Measurements from ENCODE around the gene ILF2.
"Not testable (repeated sequence)": the region's sequence is repeated elsewhere in the genome, so short reads cannot be mapped to it uniquely, and the experiment has no call there.

The ILF2 gene

GRCh38 chr1:153670859-153671627 is at the start of gene ILF2:
Gene ILF2 (minus strand): TSS chr1:153670993. CDS start chr1:153670922, 71 bp downstream.
- DNase-seq: peak; percentile 99

- no peak for DNase-seq
Observed at GRCh38 chr1:153717330-153717729, 46.5 kb upstream of the ILF2 start.

DNA sequence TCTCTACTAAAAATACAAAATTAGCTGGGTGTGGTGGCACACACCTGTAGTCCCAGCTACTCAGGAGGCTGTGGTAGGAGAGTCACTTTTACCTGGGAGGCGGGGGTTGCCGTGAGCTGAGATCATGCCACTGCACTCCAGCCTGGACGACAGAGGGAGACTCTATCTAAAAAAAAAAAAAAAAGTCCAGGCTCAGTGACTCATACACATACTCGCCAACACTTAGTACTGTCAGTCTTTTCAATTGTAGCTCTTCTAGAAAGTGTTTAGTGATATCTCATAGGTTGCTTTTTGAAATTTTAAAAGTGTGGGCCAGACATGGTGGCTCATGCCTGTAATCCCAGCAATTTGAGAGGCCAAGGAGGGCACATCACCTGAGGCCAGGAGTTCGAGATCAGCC is 45.4 kb upstream of the ILF2 start:
- not testable (repeated sequence) for DNase-seq

GRCh38 chr1:153711026-153711425 is 40.2 kb upstream of the ILF2 start:
- no peak for DNase-seq

DNA sequence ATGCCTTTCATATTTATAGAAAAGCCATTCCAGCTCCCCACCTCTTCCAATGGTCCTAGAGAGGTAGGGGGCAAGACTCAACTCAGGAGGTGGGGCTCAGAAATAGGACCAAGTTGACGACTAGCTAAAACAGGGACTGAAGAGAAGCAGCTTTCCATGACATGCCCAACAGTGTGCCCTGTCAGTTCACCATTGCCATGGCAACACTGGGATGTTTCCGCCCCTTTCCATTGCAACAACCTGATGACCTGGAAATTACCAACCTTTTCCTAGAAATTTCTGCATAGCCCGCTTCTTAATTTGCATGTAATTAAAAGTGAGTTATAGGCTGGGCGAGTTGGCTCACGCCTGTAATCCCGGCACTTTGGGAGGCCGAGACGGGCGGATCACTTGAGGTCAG is 34.7 kb upstream of the ILF2 start:
- no peak for DNase-seq

DNA sequence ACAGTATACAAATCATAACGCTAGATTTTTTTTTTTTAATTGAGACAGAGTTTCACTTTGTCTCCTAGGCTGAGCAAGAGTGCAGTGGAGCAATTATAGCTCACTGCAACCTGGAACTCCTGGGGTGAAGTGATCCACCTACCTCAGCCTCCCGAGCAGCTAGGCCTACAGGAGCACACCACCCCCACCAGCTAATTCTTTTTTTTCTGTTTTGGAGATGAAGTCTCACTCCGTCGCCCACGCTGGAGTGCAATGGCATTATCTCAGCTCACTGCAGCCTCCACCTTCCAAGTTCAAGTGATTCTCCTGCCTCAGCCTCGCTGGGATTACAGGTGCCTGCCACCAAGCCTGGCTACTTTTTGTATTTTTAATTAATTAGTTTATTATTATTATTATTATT is 29.0 kb upstream of the ILF2 start:
- no peak for DNase-seq

DNA sequence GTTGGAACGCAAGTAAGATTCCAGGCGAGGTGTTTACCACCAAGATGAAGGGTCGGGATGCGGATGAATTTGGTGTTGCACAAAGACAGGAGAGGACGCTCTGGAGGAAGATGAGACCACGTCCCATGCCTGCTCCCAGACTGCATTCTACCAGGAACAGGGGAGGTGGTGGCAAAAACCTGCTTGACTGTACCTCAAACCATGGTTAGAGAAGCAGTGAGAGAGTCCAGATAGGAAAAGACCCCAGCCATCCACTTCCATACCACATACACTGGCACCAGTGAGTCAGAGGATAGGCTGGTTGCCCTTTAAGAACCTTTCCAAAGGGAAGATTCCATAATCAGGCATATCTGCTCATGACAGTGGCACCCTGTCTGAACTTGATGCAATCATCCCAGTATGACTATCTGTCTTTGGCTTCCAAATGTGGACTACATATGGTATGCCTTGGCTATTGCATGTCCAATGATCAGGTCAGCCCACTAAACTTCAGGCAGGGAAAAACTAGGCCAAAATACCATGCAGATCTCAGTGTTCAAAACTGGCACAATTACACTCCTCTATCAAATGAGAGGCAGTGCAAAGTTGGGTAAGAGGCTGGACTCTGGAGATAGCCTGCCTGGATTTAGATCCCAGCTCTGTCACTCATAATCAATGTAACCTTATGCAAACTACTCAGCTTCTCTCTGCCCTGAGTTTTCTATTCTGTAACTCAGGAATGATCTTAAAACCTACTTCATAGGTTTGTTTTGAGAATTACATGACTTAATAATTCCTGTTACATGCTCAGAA is 28.3 kb upstream of the ILF2 start:
- DNase-seq: no peak

- DNase-seq: no peak
Observed at GRCh38 chr1:153698020-153698922, 27.5 kb upstream of the ILF2 start.

DNA sequence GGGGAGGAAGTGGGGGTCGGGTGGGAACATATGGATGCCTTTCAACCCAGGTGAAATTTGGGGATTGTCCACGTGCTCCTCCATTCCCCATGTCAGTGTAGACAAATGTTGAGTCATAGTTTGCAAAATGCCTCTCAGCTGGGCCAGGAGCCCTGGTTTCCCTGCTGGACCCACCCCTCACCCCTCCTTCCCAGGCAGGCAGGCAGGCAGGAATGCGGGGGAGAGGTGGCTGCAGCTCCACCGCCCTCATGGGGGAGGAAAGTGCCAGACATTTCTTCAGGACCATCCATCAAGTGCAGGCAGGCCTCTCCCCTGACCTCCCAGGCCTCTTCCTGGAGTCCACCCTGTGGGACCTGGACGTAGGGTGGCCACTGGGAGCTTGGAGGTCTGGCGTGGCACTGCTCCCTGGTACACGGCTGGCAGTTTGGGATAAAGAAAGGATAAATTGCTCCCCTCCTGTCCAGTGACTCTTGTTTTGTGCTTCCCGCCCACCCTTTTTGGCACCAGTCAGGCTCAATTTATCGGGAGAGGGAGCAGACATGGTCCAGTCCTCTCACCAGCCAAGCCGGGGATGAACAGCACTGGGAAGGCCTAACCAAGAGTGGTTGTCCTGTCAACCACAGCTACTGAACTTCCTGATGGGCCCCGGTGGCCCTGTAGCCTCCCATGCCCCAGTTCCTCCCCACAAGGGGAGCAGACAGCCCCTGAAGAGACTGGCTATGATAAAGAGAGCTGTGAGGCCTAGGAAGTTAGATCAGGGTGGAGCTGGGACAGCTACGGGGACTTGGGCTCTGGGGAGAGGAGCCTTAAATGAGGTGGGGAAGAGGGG is 26.6 kb upstream of the ILF2 start:
- no peak for DNase-seq

DNA sequence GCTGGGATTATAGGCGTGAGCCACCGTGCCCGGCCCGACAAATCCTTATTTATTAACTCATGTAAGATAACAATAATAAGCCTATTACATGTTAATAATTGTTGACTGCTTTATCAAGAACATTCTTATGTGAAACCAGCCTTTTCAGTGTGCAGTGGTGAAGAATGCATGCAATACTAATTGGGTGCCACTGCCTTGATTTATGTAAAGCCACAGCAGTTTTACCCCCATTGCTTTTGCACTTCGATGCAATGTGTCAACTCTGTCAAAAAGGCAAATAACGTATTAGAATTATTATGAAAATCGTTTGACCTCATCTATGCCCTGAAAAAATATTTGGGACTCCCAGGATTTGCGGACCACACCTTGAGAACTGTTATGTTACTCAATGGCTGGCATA is 25.9 kb upstream of the ILF2 start:
- no peak for DNase-seq

GRCh38 chr1:153693466-153693865 is 22.7 kb upstream of the ILF2 start:
- DNase-seq: no peak

- DNase-seq: no peak
Observed at GRCh38 chr1:153688736-153689328, 18.0 kb upstream of the ILF2 start.

- DNase-seq: no peak
Observed at GRCh38 chr1:153688276-153688675, 17.5 kb upstream of the ILF2 start.

- no peak for DNase-seq
Observed at GRCh38 chr1:153687346-153688125, 16.7 kb upstream of the ILF2 start.

DNA sequence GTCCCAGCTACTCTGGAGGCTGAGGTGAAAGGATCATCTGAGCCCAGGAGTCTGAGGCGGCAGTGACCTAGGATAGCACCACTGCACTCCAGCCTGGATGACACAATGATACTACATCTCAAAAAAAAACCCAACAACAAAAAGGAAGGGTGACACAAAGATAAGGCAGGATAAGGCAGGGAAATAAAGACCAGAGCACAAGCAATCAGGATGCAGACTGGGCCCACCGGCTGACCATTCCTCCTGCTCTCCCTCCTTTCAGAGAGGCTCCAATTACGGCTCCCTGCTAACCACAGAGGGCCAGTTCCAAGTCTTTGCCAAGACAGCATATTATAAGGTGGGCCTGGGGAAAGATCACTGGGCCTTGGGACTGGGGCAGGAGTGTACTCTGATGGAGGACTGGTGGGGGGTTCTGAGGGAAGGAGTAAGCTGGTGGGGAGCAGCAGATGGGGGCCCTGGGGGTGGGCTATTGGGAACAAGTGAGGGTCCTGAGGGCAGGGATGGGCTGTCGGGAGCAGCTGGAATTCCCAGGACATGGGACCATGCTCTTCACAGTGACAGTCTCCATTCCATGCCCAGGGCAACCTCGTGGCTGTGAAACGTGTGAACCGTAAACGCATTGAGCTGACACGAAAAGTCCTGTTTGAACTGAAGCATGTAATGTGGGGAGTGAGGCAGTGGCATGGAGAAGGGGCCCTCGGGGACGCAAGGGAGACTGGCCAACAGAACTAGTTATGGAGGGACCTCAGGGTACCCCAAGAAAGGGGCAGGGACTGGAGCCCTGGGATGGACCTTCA is 14.9 kb upstream of the ILF2 start:
- no peak for DNase-seq

DNA sequence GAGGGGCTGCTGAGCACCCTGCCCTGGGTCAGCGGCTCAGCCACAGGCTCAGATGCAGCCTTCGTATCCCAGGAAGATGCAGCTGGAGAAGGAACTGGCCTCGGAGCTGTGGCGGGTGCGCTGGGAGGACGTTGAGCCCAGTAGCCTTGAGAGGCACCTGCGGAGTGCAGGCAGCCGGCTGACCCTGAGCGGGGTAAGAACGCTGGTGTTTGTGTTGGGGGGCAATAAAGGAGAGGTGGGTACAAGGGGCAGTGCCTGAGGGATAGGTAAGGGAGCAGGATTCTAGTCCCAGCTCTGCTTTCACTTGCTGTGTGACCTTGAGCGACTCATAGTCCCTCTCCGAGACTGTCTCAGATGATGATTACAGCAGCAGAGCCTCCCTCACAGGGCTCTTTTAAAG is 14.1 kb upstream of the ILF2 start:
- no peak for DNase-seq

GRCh38 chr1:153683854-153684253 is 13.1 kb upstream of the ILF2 start:
- no peak for DNase-seq

DNA sequence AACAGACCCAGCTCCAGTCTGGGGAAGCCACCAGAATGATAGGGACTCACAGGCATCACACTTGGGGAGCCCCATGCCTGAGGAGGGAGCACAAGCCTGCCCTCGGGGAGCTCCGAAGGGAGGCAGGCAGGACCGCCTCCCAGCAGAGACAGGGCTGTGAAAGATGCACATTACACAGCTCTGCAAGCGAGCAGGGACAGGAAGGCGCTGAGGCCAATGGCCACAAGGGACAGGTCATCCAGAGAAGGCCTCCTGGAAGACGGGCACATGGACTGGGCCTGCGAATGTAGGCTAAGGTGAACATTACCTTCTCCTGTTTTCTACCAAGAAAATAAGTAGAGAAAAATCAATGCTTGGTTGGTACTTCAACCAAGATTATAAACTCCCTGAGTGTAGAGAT is 11.9 kb upstream of the ILF2 start:
- no peak for DNase-seq

- no peak for DNase-seq
Observed at GRCh38 chr1:153680120-153680403, 9.3 kb upstream of the ILF2 start.

DNA sequence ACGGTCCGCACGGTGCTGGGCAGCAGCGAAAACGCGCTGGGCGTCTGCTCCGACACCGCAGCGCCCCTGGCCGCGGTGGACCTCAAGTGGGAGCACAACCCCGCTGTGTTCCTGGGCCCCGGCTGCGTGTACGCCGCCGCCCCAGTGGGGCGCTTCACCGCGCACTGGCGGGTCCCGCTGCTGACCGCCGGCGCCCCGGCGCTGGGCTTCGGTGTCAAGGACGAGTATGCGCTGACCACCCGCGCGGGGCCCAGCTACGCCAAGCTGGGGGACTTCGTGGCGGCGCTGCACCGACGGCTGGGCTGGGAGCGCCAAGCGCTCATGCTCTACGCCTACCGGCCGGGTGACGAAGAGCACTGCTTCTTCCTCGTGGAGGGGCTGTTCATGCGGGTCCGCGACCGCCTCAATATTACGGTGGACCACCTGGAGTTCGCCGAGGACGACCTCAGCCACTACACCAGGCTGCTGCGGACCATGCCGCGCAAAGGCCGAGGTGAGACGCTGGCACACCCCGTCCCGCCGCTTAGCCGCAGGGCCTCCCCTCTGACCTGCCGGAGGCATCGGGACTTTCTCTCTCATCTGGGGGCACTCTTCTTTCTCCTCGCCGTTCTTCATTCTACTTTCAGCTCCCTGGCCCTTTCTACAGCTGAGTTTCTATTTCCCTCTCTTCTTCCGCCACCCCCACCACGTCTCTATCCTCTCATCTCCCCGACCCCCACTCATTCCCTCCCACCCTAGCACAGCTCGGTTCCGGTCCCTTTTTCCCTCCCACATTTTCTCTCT is 8.7 kb upstream of the ILF2 start:
- DNase-seq: no peak
